Fibroblast of lung (primary cell): Measurements from ENCODE around the gene LRRFIP1. TPM values are rescaled to one million over a fixed set of nuclear protein-coding genes. Genes with fewer than 3 reads are reported as not detected.

Experiments used
- DNase-seq, 2 donors: peaks; one replicate each; pipeline versions ENCODE4 v3.0.0 to v3.0.0-alpha.2; 2010; ENCODE audit warnings: low read depth in 2 of 2
- H2AFZ ChIP-seq: 2 replicates; pipeline ENCODE4 v1.5.1; 2012; ENCODE audit warnings: low read length, control low read depth, inconsistent platforms
- H3K27ac ChIP-seq: 2 replicates; pipeline ENCODE4 v1.5.1; 2011; ENCODE audit warnings: low read length, control low read depth; ENCODE audit not compliant: insufficient read depth
- H3K27me3 ChIP-seq: 2 replicates; pipeline ENCODE4 v1.5.1; 2011; ENCODE audit warnings: mild to moderate bottlenecking, low read length; ENCODE audit not compliant: control insufficient read depth, insufficient read depth
- H3K36me3 ChIP-seq: 2 replicates; pipeline ENCODE4 v1.5.1; 2011; ENCODE audit warnings: low read length; ENCODE audit not compliant: control insufficient read depth, insufficient read depth
- H3K4me1 ChIP-seq: 2 replicates; pipeline ENCODE4 v1.5.1; 2011; ENCODE audit warnings: low read length; ENCODE audit not compliant: control insufficient read depth, insufficient read depth; ENCODE audit errors: extremely low read depth
- H3K4me2 ChIP-seq: 2 replicates; pipeline ENCODE4 v1.5.1; 2011; ENCODE audit warnings: low read length, control low read depth; ENCODE audit not compliant: insufficient read depth; ENCODE audit errors: extremely low read depth
- H3K4me3 ChIP-seq, 4 experiments: fragments of 200-600 bp in 1 of 4; sonication (generic) in 1 of 4; replicated peaks in 1 of 4; 2 replicates each; pipeline ENCODE4 v1.5.1; 2011 to 2016; ENCODE audit warnings: low read length in 4 of 4, low read depth in 3 of 4, mild to moderate bottlenecking in 3 of 4, control low read depth in 2 of 4, inconsistent platforms in 1 of 4, mixed read lengths in 1 of 4; ENCODE audit not compliant: insufficient read depth in 1 of 4; ENCODE audit errors: control extremely low read depth in 1 of 4
- H3K79me2 ChIP-seq: 2 replicates; pipeline ENCODE4 v1.5.1; 2012; ENCODE audit warnings: mild to moderate bottlenecking, low read length, inconsistent platforms; ENCODE audit not compliant: control insufficient read depth, insufficient read depth
- H3K9ac ChIP-seq: 2 replicates; pipeline ENCODE4 v1.5.1; 2011; ENCODE audit warnings: mild to moderate bottlenecking, low read length, control low read depth; ENCODE audit not compliant: insufficient read depth
- H3K9me3 ChIP-seq: 2 replicates; pipeline ENCODE4 v1.5.1; 2012; ENCODE audit warnings: low read depth, low read length; ENCODE audit not compliant: control insufficient read depth, insufficient read depth
- H4K20me1 ChIP-seq: 2 replicates; pipeline ENCODE4 v1.5.1; 2011; ENCODE audit warnings: low read length; ENCODE audit not compliant: control insufficient read depth, insufficient read depth; ENCODE audit errors: extremely low read depth
- EZH2 ChIP-seq: IDR thresholded peaks from 2 replicates; pipeline ENCODE4 v1.5.1; 2012; ENCODE audit warnings: low read length, control low read depth, mild to moderate bottlenecking; ENCODE audit errors: missing control alignments
- polyA plus RNA-seq, 2 donors: library from polyadenylated mRNA; depleted of rRNA in 1 of 2; stranded (reverse) in 1 of 2; unstranded in 1 of 2; fragments of >200 nt; gene quantifications; 2 replicates each; pipeline ENCODE4 v1.2.1, GENCODE V29; 2011 to 2012; ENCODE audit warnings: missing spikeins in 1 of 2
- total RNA-seq: library from RNA; depleted of rRNA; stranded (reverse); fragments of >200 nt; gene quantifications from 2 replicates; pipeline ENCODE4 v1.2.1, GENCODE V29; 2014
- TF ChIP-seq, protein P1 (sequence below), 2 donors: IDR thresholded peaks in 1 of 2; conservative IDR thresholded peaks in 1 of 2; 1 replicate in 1 of 2; 2 replicates in 1 of 2; pipeline ENCODE4 v1.5.1; 2011 to 2012; ENCODE audit warnings: low read length in 2 of 2, control low read depth in 1 of 2, inconsistent platforms in 1 of 2, low read depth in 1 of 2, mild to moderate bottlenecking in 1 of 2

The LRRFIP1 gene
- total and polyA plus RNA-seq, 2 donors (not counting 1 experiment from before 2014, with no cell fraction given) = 58.1 to 113 TPM

DNA sequence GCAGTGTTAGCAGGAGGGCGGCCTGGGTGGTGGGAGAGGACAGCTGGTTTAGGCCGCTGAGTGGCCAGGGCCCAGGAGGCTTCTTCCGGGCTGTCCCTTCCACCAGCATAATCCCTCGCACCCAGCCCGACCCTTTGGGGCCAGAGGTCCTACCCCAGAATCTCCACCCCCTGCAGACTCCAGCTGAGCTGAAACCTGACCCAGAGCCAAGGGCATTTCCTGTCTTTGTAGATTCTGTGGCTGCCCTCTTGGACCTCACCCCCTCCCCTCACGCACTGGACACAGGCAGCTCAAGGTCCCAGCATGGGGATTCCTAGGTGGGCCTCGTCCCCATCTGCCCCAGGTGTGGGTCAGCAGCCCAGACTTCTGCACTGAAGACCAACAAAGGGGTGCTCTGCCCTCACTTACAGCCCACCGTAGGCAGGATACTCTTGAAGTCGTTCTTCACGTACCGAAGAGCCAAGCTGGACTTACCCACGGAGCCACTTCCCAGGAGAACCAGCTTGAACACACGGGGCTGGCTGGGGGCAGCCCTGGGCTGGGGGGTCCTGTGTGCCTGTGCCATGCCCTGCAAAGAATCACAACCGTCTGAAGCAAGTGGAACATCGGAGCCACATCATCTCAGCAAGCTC is 41.7 kb upstream of the LRRFIP1 start:
- no peak for TF ChIP-seq EZH2
- TF ChIP-seq, protein P1, sequence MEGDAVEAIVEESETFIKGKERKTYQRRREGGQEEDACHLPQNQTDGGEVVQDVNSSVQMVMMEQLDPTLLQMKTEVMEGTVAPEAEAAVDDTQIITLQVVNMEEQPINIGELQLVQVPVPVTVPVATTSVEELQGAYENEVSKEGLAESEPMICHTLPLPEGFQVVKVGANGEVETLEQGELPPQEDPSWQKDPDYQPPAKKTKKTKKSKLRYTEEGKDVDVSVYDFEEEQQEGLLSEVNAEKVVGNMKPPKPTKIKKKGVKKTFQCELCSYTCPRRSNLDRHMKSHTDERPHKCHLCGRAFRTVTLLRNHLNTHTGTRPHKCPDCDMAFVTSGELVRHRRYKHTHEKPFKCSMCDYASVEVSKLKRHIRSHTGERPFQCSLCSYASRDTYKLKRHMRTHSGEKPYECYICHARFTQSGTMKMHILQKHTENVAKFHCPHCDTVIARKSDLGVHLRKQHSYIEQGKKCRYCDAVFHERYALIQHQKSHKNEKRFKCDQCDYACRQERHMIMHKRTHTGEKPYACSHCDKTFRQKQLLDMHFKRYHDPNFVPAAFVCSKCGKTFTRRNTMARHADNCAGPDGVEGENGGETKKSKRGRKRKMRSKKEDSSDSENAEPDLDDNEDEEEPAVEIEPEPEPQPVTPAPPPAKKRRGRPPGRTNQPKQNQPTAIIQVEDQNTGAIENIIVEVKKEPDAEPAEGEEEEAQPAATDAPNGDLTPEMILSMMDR (conservative IDR thresholded peaks at IDR 0.05 in 1 of 2, IDR thresholded peaks at IDR 0.05 in 1 of 2; ENCODE audit: low read depth in 1 of 2, low read length in 2 of 2) = no peak
- H2AFZ ChIP-seq = no peak overlapping the region
- H3K27ac ChIP-seq = no peak overlapping the region
- H3K9me3 ChIP-seq = no peaks in the 10 kb centered on the region
- H3K4me3 ChIP-seq = no peak overlapping the region
- H3K79me2 ChIP-seq = no peaks in the 10 kb centered on the region
- no peak overlapping the region for H3K4me2 ChIP-seq
- peaks cover 4% of the 10 kb centered on the region for H3K4me1 ChIP-seq
- H3K36me3 ChIP-seq = no peaks in the 10 kb centered on the region
- H3K27me3 ChIP-seq = peaks cover 3% of the 10 kb centered on the region
- no peak for DNase-seq
- no peak overlapping the region for H3K9ac ChIP-seq
- H4K20me1 ChIP-seq = no peaks in the 10 kb centered on the region

DNA sequence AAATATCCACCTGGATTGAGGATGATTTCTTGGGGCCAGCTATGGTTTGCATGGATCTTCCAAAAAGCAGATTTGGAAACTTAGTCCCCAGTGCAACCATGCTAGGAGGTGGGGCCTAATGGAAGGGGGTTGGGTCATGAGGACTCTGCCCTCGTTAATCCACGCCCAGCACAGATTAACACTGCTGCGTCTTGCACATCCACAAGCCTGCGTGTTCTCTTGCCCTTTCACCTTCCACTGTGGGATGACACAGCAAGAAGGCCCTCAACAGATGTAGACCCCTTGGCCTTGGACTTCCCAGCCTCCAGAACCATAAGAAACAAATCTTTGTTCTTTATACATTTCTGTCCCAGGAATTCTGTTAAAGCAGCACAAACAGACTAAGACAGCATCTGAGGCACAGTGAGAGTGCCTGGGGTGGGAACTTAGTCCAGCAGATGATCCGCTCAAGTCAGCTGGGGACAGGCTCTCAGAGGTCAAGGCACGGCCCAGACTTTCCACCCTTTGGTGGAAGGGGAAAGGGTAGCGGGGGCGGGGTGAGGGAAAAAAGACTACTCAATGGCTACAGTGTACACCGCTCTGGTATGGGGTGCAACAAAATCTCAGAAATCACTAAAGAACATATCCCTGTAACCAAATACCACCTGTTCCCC is 39.2 kb upstream of the LRRFIP1 start:
- H3K27me3 ChIP-seq = peaks cover 3% of the 10 kb centered on the region
- no peak for TF ChIP-seq EZH2
- TF ChIP-seq, protein P1 (conservative IDR thresholded peaks at IDR 0.05 in 1 of 2, IDR thresholded peaks at IDR 0.05 in 1 of 2; ENCODE audit: low read depth in 1 of 2, low read length in 2 of 2) = no peak
- H3K36me3 ChIP-seq = no peaks in the 10 kb centered on the region
- H3K4me1 ChIP-seq = peaks cover 2% of the 10 kb centered on the region
- DNase-seq = no peak
- H2AFZ ChIP-seq = no peak overlapping the region
- H3K4me3 ChIP-seq = no peak overlapping the region
- H3K4me2 ChIP-seq = no peak overlapping the region
- no peak overlapping the region for H3K9ac ChIP-seq
- H3K79me2 ChIP-seq = no peaks in the 10 kb centered on the region
- no peak overlapping the region for H3K27ac ChIP-seq
- no peaks in the 10 kb centered on the region for H3K9me3 ChIP-seq
- H4K20me1 ChIP-seq = no peaks in the 10 kb centered on the region

DNA sequence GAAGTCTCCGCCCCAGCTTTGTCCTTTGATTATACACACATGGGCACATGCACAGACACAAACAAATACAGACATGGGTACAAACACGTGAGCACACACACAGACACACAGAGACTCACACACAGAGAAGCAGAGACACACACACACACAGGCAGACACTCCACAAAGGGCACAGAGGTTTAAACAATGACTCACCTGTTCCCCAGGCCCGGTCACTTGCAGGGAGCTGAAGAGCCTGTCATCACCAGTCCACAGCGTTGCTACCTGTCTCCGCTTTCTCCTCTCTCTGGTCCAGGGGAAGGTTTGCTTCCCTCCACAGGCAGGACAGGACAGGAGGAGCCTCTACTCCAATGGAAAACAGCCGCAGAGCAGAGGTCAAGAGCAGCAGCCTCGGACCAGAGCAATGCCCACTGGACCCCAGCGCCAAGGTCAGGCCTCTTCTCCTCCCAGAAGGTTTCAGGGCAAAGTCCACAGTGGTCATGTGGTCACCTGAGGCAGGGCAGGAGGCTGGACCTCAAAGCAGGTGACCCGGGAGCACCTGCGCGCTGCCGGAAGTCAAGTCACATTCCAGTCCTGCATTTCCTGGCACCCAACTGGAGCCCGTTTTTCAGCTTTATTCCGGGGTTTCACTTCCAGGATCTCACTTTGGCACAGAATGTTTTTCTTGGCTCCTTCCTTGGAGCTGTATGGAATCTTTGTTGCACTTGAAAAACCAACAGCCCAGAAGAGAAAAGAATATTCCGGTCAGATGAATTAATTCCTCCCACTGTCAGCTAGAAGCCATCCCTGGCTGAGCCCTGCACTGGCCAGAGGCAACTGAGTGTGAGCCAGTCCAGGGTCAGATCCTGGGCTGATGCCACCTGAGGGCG is 36.9 kb upstream of the LRRFIP1 start, which contains the start of gene RAB17:
RAB17 (minus strand) TSS at position 463 of the 869 bp plus-strand sequence. CDS start 4,580 bp downstream, outside the sequence.
- TF ChIP-seq, protein P1 (conservative IDR thresholded peaks at IDR 0.05 in 1 of 2, IDR thresholded peaks at IDR 0.05 in 1 of 2; ENCODE audit: low read depth in 1 of 2, low read length in 2 of 2) = no peak
- no peak for TF ChIP-seq EZH2
- H3K27ac ChIP-seq = no peak within 1 kb of the TSS
- H3K4me2 ChIP-seq = no peak within 1 kb of the TSS

More for the DNA sequence above, 36.9 kb upstream of the LRRFIP1 start, which contains the start of gene RAB17:
- H3K9ac ChIP-seq = no peak within 1 kb of the TSS
- DNase-seq = peak; percentile 28 to 49
- H3K9me3 ChIP-seq = no peaks in the 10 kb centered on the region
- peaks cover 3% of the 10 kb centered on the region for H3K27me3 ChIP-seq
- H4K20me1 ChIP-seq = no peaks in the 10 kb centered on the region
- no peak within 1 kb of the TSS for H3K4me3 ChIP-seq
- H3K4me1 ChIP-seq = peaks cover 2% of the 10 kb centered on the region
- no peak within 1 kb of the TSS for H2AFZ ChIP-seq
- no peaks in the 10 kb centered on the region for H3K79me2 ChIP-seq
- no peaks in the 10 kb centered on the region for H3K36me3 ChIP-seq
